ENCODE data around the gene ITPR1.

The ITPR1 gene

GRCh38 chr3:4693620-4694019 is 200.5 kb downstream of the ITPR1 start:
- DNase-seq: no peak

DNA sequence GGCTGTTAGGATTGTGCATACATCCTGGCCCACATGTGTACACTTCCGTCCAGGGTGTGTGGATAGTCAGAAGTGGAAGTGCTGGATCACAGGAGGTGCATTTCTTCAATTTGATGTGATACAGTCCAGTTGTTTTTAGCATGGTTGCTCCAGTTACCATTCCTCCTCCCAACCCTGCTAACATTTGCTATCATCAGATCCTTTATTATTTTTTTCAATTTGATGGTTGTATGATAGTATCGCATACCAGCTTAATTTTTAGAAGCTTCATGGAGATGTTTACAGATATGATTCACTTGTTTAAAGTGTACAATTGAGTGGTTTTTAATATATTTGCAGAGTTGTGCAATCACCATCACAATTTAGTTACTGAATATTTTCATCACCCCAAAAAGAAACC is 202.7 kb downstream of the ITPR1 start:
- no peak for DNase-seq

DNA sequence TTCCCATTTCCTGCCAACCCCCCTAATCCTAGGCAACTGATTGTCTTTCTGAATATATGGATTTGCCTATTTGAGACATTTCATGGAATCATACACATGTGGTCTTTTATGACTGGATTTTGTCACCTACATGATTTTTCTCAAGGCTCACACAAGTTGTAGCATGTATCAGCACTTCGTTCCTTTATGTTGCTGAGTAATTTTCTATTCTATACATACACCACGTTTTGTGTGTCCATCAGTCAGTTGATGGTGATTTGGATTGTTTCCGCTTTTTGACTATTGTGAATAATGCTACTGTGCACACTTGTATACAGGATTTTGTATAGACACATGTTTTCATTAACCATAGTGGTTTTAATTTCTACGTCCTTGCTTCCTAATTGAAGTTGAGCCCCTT is 203.1 kb downstream of the ITPR1 start:
- DNase-seq: no peak

DNA sequence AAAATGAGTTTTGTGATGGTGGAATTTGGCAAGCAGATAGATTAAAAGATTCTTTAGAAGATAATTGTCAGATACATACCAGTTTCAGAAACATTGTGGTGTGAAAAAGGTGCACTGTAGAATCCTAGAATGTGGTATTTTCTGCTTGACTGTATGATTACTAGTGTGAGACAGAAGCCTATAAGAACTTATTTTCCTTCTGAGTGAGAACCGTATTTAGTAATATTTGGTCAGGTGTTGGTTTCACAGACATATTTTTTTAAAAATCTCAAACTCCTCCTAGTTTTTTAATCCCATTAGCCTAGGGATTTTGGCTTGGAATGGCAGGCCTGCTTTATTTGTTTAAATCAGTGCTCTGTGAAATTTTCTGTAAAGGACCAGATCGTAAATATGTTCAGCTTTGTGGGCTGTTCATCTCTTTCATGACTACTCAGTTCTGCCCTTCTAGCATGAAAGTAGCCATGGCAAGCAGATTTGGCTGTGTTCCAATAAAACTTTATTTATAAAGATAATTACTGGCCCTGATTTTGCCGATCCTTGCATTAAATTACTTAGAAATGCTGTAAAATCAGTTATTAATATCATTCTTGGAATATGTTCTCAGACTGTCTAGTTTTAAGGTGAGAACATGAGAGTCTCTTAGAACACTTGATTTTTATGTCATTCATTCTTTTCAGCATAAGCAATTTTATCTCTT is 205.1 kb downstream of the ITPR1 start:
- DNase-seq: no peak

- DNase-seq: no peak
These were observed 209.9 kb downstream of the ITPR1 start for GRCh38 chr3:4703054-4703480.

- DNase-seq: no peak
These were observed 211.4 kb downstream of the ITPR1 start for GRCh38 chr3:4704552-4704951.

GRCh38 chr3:4707324-4707723 is 214.2 kb downstream of the ITPR1 start:
- no peak for DNase-seq

- DNase-seq: no peak
These were observed 215.1 kb downstream of the ITPR1 start for GRCh38 chr3:4708230-4708629.

- no peak for DNase-seq
These were observed 216.2 kb downstream of the ITPR1 start for GRCh38 chr3:4709341-4709740.

- DNase-seq: no peak
These were observed 217.0 kb downstream of the ITPR1 start for GRCh38 chr3:4710191-4710590.

DNA sequence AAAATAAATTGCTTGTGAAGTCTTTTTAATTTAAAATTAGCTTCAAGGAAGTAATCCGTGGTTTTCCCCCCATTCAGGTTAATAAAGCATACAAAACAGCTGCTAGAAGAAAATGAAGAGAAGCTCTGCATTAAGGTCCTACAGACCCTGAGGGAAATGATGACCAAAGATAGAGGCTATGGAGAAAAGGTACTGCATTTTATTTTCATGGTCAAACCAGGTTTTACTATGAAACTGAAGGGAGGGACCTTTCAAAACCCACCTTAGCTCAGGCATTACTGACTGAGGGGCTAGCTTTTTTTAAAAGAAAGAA is 218.5 kb downstream of the ITPR1 start:
- DNase-seq: no peak

- DNase-seq: no peak
These were observed 219.0 kb downstream of the ITPR1 start for GRCh38 chr3:4712109-4712508.

- no peak for DNase-seq
These were observed 220.9 kb downstream of the ITPR1 start for GRCh38 chr3:4714045-4714444.

GRCh38 chr3:4716266-4716665 is 223.1 kb downstream of the ITPR1 start:
- DNase-seq: no peak

DNA sequence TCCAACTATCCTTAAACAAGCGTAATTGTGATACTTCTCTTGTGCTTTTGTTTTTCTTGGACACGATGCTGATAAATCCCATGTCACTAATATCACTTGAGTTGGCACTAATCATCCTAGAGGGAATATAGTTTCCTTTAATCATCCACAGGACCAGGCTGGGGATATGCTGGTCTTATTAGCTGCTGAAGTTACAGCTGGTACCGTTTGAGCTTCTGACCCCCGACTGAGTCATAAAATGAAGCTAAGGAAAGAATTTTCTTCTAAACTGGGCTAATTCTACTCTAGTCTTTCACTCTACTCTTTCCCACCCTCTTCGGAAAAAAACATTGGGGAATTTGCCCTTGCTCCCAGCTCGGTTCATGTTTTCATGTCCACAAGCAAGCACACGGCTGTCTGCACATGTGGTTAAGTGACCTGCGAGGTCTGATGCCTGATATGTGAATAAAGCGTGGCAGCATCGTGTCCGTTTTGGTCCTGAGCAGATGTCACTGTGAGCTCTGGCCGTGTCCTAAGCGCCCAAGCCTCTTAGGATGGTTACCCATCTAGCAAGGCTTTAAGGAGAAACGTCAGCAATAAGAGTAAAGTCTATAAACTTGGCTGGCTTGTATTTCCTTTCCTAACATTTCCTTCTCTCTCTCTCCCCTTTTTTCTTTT is 223.7 kb downstream of the ITPR1 start:
- no peak for DNase-seq

DNA sequence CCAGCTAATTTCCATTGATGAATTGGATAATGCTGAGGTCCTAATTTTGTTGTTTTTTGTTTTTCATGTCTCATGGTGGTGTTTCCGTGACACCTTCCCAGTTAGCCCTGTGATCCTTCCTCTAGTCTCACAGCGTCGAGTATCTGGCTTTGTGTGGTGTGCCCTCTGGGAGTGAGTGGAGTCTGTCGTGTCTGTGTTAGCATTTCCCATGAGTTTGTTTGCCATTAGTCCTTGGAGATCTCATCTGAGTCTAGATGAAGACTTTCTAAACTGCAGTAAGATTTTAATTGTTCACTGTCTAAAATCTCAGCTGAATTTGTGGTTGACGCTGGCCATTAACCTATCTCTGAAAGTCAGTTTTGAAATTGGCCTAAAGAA is 224.2 kb downstream of the ITPR1 start:
- no peak for DNase-seq

DNA sequence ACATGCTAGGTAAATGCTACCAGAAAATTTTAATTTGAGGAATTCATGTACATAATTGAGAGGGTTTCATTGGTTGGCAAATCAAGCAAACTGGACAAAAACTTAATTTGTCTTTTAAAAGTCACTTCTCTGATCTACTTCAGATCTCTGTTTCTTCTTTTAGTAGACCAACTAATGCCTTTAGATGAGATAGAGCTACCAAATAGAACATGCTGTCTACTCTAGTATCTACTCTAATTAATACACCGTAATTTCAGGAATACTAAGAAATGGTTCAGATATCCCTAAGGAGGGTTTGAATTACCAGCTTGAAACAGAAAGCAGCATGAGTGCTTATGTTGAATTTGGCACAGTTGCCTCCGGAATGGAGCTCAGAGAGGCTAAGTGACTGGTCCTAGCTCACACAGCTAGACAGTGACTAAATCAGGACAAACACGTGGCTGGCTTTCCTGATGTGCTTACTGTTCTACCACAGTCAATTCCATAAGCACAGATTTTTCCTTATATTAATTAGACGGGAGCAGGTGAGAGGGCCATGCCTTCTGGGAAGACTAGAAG is 225.1 kb downstream of the ITPR1 start:
- DNase-seq: no peak

DNA sequence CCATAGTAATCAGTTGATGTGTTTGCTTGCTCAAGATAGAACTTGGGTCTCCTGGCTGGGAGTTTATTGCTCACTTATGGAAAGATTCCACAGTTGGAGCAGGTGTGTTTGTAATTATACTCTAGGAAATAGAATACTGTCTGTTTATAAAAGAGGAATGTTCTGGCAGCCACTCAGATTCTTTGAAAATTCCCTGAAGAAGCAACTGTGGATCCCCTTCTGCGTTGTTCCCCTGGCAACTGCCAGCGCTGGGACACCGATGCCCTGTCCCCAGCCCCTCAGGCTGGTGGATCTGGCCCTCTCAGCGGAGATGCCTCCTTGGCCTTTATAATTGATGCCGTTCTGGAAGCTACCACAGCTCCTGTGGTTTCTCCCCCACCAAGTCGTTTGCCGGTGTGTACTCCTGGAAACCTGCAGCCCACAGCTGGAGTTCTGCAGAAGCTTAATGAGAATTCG is 225.9 kb downstream of the ITPR1 start:
- no peak for DNase-seq

DNA sequence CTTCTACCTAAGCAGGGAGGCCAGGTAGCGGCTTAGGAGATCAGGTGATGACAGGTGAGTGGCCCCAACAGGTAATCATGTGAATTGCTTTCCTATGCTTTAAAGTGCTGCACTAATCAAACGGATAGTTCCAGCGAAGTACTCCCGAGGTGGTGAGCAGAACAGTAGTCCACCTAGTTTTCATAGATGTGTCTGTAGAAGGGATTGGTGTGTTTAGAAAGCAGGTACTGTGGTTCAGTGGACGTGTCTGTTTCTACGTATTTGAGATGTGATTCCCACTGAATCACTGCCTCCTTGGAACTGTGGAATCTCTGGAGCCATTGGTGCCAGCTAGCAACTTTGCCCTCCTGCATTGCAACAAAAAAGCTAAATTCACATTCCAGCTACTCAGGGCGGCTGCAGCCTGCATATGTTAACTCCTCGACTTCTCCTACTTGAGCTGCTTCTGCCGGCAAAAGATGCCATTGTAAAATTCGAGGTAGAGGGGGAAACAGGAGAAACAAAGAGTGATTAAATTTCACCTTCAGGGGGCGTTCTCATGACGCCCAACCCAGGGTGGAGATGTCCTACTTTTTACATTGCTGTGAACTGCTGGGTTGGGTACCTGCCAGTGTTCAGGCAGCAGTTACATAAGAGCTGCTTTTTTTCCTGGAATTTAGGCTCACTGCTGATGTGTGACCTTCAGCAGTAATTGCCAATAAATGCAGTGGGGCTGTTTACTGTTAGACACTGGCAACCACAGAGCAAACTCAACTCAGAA is 227.3 kb downstream of the ITPR1 start:
- DNase-seq: no peak

GRCh38 chr3:4721511-4721911 is 228.4 kb downstream of the ITPR1 start:
- no peak for DNase-seq

GRCh38 chr3:4722103-4722502 is 229.0 kb downstream of the ITPR1 start:
- DNase-seq: no peak

- no peak for DNase-seq
These were observed 231.0 kb downstream of the ITPR1 start for GRCh38 chr3:4724051-4724629.

- no peak for DNase-seq
These were observed 233.4 kb downstream of the ITPR1 start for GRCh38 chr3:4726549-4726948.

Data from NCI-H1105 (cell line).